B cell (primary cell): ENCODE data around the gene CRTAP. TPM values are rescaled to one million over a fixed set of nuclear protein-coding genes. Genes with fewer than 3 reads are reported as not detected.
"Not testable (repeated sequence)": the region's sequence is repeated elsewhere in the genome, so short reads cannot be mapped to it uniquely, and the experiment has no call there.

Experiments
- ATAC-seq: fragments of 200-7000 bp; cut with Tn5 transposase; one replicate; pipeline ENCODE4 v1.10.0; 2021; ENCODE audit warnings: low read depth, mild to moderate bottlenecking, moderate number of reproducible peaks, moderate library complexity
- CTCF ChIA-PET: fragments of 350-600 bp; sonication (Branson Sonifier 250); formaldehyde crosslinking; loops from one replicate; lab custom pipeline; 2021; ENCODE audit warnings: antibody characterized with exemption, inconsistent platforms; lab: Charles Lee
- POLR2A ChIA-PET: fragments of 350-600 bp; sonication (Branson Sonifier 250); formaldehyde crosslinking; loops from one replicate; lab custom pipeline; 2021; ENCODE audit warnings: antibody characterized with exemption; lab: Charles Lee
- DNase-seq: peaks from one replicate; pipeline ENCODE4 v3.0.0; 2013
- H2AFZ ChIP-seq: 2 replicates; pipeline ENCODE4 v1.6.1; 2012; ENCODE audit warnings: mild to moderate bottlenecking, low read depth, low read length; ENCODE audit not compliant: insufficient read depth, poor library complexity, severe bottlenecking
- H3K27ac ChIP-seq, 2 donors: 1 replicate in 1 of 2; 2 replicates in 1 of 2; pipeline ENCODE4 v1.5.1; 2012 to 2013; ENCODE audit warnings: low read length in 2 of 2, mild to moderate bottlenecking in 2 of 2, moderate library complexity in 1 of 2
- H3K27me3 ChIP-seq, 4 experiments: fragments of 200-600 bp in 1 of 4; sonication (generic) in 1 of 4; replicated peaks in 1 of 4; 1 replicate in 2 of 4; 2 replicates in 2 of 4; pipeline versions ENCODE4 v1.6.1 to v1.7.0; 2013 to 2016; ENCODE audit warnings: low read length in 3 of 4, mild to moderate bottlenecking in 2 of 4, mixed read lengths in 1 of 4, moderate library complexity in 1 of 4; ENCODE audit not compliant: insufficient read depth in 4 of 4, control insufficient read depth in 3 of 4; ENCODE audit errors: control extremely low read depth in 1 of 4
- H3K36me3 ChIP-seq, 2 experiments: replicated peaks in 1 of 2; 1 replicate in 1 of 2; 2 replicates in 1 of 2; pipeline versions ENCODE4 v1.6.1 to v1.7.1; 2013; ENCODE audit warnings: low read length in 1 of 2; ENCODE audit not compliant: insufficient read depth in 2 of 2, control insufficient read depth in 1 of 2; ENCODE audit errors: control extremely low read depth in 1 of 2, extremely low read depth in 1 of 2
- H3K4me1 ChIP-seq, 2 donors: fragments of 200-600 bp in 1 of 2; sonication (generic) in 1 of 2; 1 replicate in 1 of 2; 2 replicates in 1 of 2; pipeline versions ENCODE4 v1.5.1 to v1.6.1; 2013 to 2017; ENCODE audit warnings: low read length in 2 of 2; ENCODE audit not compliant: control insufficient read depth in 2 of 2, insufficient read depth in 2 of 2
- H3K4me2 ChIP-seq: replicated peaks from 2 replicates; pipeline ENCODE3; 2012; ENCODE audit warnings: mild to moderate bottlenecking, low read depth, low read length; ENCODE audit not compliant: poor library complexity, severe bottlenecking
- H3K4me3 ChIP-seq, 5 experiments: fragments of 200-600 bp in 1 of 5; sonication (generic) in 1 of 5; 1 replicate in 3 of 5; 2 replicates in 2 of 5; pipeline versions ENCODE4 v1.5.1 to v1.7.0; 2011 to 2016; ENCODE audit warnings: low read length in 4 of 5, mild to moderate bottlenecking in 4 of 5, low read depth in 2 of 5, control low read depth in 1 of 5, moderate library complexity in 1 of 5; ENCODE audit not compliant: insufficient read depth in 1 of 5; ENCODE audit errors: control extremely low read depth in 1 of 5, extremely low read depth in 1 of 5
- H3K79me2 ChIP-seq: fragments of 200-600 bp; sonication (generic); one replicate; pipeline ENCODE4 v1.6.0; 2016; ENCODE audit warnings: low read length; ENCODE audit not compliant: control insufficient read depth, insufficient read depth
- H3K9ac ChIP-seq: fragments of 200-600 bp; sonication (generic); 2 replicates; pipeline ENCODE4 v1.6.1; 2017; ENCODE audit warnings: mild to moderate bottlenecking, low read length, moderate library complexity
- H3K9me3 ChIP-seq, 3 donors: one replicate each; pipeline versions ENCODE4 v1.6.1 to v1.7.1; 2013; ENCODE audit warnings: low read length in 2 of 3; ENCODE audit not compliant: control insufficient read depth in 2 of 3, insufficient read depth in 1 of 3; ENCODE audit errors: control extremely low read depth in 1 of 3
- H4K20me1 ChIP-seq: 2 replicates; pipeline ENCODE4 v1.6.0; 2012; ENCODE audit warnings: mild to moderate bottlenecking, low read length; ENCODE audit not compliant: insufficient read depth, control insufficient read depth, poor library complexity, severe bottlenecking
- H3K27ac Mint-ChIP-seq: one replicate; pipeline ENCODE4 v1.8.0; 2021; ENCODE audit warnings: mixed read lengths
- H3K27me3 Mint-ChIP-seq: one replicate; pipeline ENCODE4 v1.8.0; 2021; ENCODE audit warnings: mixed read lengths
- H3K4me1 Mint-ChIP-seq: one replicate; pipeline ENCODE4 v1.8.0; 2021; ENCODE audit warnings: mixed read lengths
- H3K4me3 Mint-ChIP-seq: one replicate; pipeline ENCODE4 v1.8.0; 2021; ENCODE audit warnings: mixed read lengths
- H3K9me3 Mint-ChIP-seq: one replicate; pipeline ENCODE4 v1.8.0; 2022; ENCODE audit warnings: mixed read lengths; ENCODE audit not compliant: insufficient read depth
- CTCF ChIP-seq: fragments of 200-600 bp; IDR thresholded peaks from one replicate; pipeline ENCODE4 v1.8.0; 2022; ENCODE audit warnings: antibody characterized with exemption, mild to moderate bottlenecking
- EZH2 ChIP-seq: IDR thresholded peaks from 2 replicates; pipeline ENCODE4 v1.6.1; 2012; ENCODE audit warnings: borderline replicate concordance, low read depth, mild to moderate bottlenecking, moderate library complexity, low read length; ENCODE audit not compliant: insufficient read depth, poor library complexity, severe bottlenecking
- WGBS: methylation state at CpG from one replicate; pipeline ENCODE4 v1.1.5; 2013; ENCODE audit warnings: missing lambda C conversion rate; ENCODE audit not compliant: insufficient coverage; 5-methylcytosine and 5-hydroxymethylcytosine counted together
- intact Hi-C: fragments of 100-400 bp; cut with micrococcal nuclease; formaldehyde crosslinking; loops from one replicate; pipeline ENCODE4 v1.10.0; 2022
- polyA plus RNA-seq: library from polyadenylated mRNA; depleted of rRNA; stranded (reverse); fragments of >200 nt; gene quantifications from 2 replicates; pipeline ENCODE4 v1.2.3, GENCODE V29; 2012
- total RNA-seq, 2 donors: library from RNA; stranded (reverse); fragments of 120-200 nt in 1 of 2; gene quantifications; 1 replicate in 1 of 2; 2 replicates in 1 of 2; pipeline versions ENCODE4 v1.2.3 to v1.2.4, GENCODE V29; 2013 to 2022

The CRTAP gene
- total and polyA plus RNA-seq, 2 donors (not counting 1 experiment from before 2014, with no cell fraction given), result 20.3 to 55.0 TPM

DNA sequence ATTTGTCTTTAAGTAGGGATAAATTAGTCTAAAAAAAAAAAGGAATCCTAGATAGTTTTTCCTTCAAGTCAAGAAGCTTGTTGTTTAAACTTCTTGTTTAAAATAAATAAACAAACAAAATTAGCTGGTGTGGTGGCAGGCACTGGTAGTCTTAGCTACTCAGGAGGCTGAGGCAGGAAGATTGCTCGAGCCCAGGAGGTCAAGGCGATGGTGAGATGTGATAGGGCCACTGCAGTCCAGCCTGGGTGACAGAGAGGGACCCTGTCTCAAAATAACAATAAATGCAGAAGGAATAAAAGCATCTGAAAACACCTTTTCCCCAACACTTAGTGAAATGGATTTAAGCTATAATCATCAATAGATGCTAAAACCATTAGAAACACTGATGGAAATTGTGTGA, 35.8 kb upstream of the CRTAP start:
- WGBS, result no CpG with 5 or more reads among the region's 2 CpGs
- Mint-ChIP-seq H3K27me3 (no peaks in the 10 kb centered on the region), H3K9me3 (no peaks in the 10 kb centered on the region), H3K27ac (no peak overlapping the region), H3K4me1 (peaks cover 30% of the 10 kb centered on the region), H3K4me3 (no peak overlapping the region)
- H2AFZ ChIP-seq, result no peak overlapping the region
- TF ChIP-seq EZH2 (no peak), CTCF (no peak)
- ATAC-seq (no peak), DNase-seq (no peak)
- peaks cover 0 to 24% of the 10 kb centered on the region in 2 experiments for H3K36me3 ChIP-seq
- no peaks in the 10 kb centered on the region for H3K9me3 ChIP-seq
- intact Hi-C loops, result loop anchor here (10.0 kb wide), 1 partner anchor 563 kb away; no protein-coding TSS in a partner anchor
- ChIA-PET CTCF (interaction anchor here (1.1 kb wide), 2 partner anchors 33 to 131 kb away, joined by 3 to 5 read pairs; no protein-coding TSS in a partner anchor), POLR2A (interaction anchor here (0.6 kb wide), 1 partner anchor 33 kb away, joined by 3 read pairs; no protein-coding TSS in a partner anchor)
- peaks cover 64% of the 10 kb centered on the region for H3K79me2 ChIP-seq
- H3K4me2 ChIP-seq, result no peak overlapping the region
- H3K4me3 ChIP-seq, result no peak overlapping the region
- H3K4me1 ChIP-seq, result peaks cover 3 to 7% of the 10 kb centered on the region in 2 donors
- H3K27ac ChIP-seq, result no peak overlapping the region
- peaks cover 54% of the 10 kb centered on the region for H4K20me1 ChIP-seq
- no peak overlapping the region for H3K9ac ChIP-seq
- H3K27me3 ChIP-seq, result no peaks in the 10 kb centered on the region

- POLR2A ChIA-PET, result not testable (repeated sequence)
Observed at GRCh38 chr3:33079813-33080212, 34.0 kb upstream of the CRTAP start.

More at GRCh38 chr3:33079813-33080212, 34.0 kb upstream of the CRTAP start:
- not testable (repeated sequence) for H3K27me3 ChIP-seq, ATAC-seq, H3K27ac Mint-ChIP-seq, H3K27me3 Mint-ChIP-seq, H3K9me3 Mint-ChIP-seq, H3K4me3 ChIP-seq, H3K27ac ChIP-seq, H2AFZ ChIP-seq, H3K9me3 ChIP-seq, H3K4me2 ChIP-seq, DNase-seq, H3K4me1 ChIP-seq, H3K4me3 Mint-ChIP-seq, H3K9ac ChIP-seq
- CTCF ChIA-PET, result interaction anchor here (0.6 kb wide), 1 partner anchor 134 kb away, joined by 3 read pairs; no protein-coding TSS in a partner anchor
- H3K4me1 Mint-ChIP-seq, result peaks cover 29% of the 10 kb centered on the region
- WGBS, result no CpG with 5 or more reads among the region's 6 CpGs
- peaks cover 70% of the 10 kb centered on the region for H3K79me2 ChIP-seq
- H3K36me3 ChIP-seq, result peaks cover 1 to 24% of the 10 kb centered on the region in 2 experiments
- intact Hi-C loops, result loop anchor here (10.0 kb wide), 1 partner anchor 565 kb away; no protein-coding TSS in a partner anchor
- H4K20me1 ChIP-seq, result peaks cover 53% of the 10 kb centered on the region
